HG03439 (cell line): Measurements from ENCODE around the gene XPC.
"Not testable (repeated sequence)": the region's sequence is repeated elsewhere in the genome, so short reads cannot be mapped to it uniquely, and the experiment has no call there.

Experiments
- ATAC-seq: cut with Tn5 transposase; IDR thresholded peaks from one replicate; pipeline ENCODE4 v1.9.1; 2021; ENCODE audit warnings: mild to moderate bottlenecking, moderate library complexity; ENCODE audit not compliant: unreplicated experiment

XPC gene

DNA sequence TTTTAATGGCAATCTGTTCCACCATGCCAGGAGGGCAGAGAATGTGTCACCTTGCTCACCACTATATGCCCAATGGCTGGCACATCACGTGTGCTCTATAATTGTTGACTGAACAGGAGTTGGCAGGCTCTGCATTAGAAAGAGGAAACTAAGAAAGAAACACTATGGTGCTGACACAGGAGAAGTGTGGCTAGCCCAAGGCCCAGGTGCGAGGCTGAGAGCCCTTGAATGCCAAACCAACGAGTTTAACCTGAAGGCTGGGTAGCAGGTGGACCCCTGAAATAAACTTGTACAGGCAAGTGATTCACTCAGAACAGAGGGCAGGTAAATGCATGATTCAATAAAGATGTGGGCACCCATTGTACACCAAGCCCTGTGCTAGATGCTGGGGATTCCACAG, 56.1 kb downstream of the XPC start:
- ATAC-seq: no peak

DNA sequence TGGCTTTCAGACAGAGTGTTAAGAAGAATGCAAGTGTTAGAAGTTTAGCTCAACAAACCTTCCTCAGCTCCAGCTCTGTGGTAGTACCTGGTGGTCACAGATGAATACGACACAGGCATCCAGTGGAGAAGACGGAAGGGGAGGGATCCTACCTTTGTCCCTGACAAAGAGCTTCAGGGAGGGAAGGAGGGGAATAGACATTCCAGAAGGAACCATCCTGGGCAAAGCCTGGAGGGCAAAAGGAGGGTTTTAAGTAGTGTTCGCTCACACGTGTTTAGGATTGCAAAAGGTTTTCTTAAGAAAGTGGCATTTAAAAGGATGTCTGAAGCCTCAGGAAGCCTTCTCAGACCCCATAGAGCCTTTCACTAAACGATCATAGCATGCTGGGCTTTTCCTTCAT, 56.5 kb downstream of the XPC start:
- ATAC-seq: no peak

GRCh38 chr3:14120921-14121448, 57.4 kb downstream of the XPC start:
- ATAC-seq: not testable (repeated sequence)

DNA sequence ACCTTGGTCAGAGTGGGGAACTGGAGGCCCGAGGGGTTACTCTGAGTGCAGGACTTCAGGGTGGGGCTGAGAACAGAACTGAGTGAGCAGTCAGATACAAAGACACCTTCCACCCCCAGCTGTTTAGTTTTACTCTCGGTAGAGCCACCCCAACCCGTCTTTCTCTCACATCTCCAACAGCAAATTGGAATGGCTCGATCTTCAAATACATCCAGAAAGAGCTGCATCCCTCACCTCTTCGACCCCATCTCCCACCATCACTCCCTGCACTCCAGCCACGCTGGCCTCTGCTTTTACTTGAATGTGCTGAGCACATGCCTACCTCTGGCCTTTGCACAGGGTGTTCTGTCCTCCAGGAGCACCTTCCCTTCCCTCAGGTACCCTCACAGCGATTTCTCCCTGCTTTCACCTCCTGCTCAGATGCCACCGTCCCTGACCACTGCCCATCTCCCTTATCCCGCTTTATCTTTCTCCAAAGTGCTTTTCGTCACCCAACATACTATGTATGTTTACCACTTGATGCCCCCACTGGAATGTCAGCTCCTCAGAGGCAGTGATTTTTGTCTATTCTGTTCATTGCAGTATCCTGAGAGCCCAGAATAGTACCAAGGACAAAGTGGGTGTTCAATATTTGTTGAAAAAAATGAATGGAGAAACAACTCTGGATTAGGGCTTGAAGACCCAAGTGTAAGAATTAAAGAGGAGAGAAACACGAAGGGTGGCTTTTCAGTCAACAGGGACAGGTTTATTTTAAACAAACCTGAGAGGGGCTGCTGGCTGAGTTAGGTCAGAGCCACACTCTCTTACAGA, 58.1 kb downstream of the XPC start:
- no peak for ATAC-seq

DNA sequence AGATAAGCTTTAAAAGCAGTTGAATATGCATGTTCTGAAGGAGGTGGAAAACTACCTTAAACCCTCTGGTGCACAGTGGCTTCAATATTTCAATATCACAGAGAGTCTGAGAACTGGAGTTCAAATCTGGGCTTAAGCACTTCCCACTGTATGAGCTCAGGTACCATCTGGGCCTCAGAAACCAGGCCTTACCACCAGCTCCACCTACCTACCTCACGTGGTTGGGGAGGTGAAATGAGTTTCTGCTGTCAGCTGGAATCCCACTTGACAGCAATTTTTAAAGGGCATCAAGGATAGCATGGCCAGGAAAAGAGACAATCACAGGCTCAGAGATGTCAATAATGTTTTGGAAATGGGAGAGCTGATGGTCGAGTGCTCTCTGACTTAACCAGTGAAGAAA, 58.8 kb downstream of the XPC start:
- no peak for ATAC-seq

GRCh38 chr3:14118400-14119381, 59.7 kb downstream of the XPC start:
- ATAC-seq: no peak

- no peak for ATAC-seq
These were observed 60.7 kb downstream of the XPC start for GRCh38 chr3:14117468-14118399.

GRCh38 chr3:14113965-14114635, 64.3 kb downstream of the XPC start:
- no peak for ATAC-seq

GRCh38 chr3:14110699-14111098, 67.7 kb downstream of the XPC start:
- no peak for ATAC-seq

DNA sequence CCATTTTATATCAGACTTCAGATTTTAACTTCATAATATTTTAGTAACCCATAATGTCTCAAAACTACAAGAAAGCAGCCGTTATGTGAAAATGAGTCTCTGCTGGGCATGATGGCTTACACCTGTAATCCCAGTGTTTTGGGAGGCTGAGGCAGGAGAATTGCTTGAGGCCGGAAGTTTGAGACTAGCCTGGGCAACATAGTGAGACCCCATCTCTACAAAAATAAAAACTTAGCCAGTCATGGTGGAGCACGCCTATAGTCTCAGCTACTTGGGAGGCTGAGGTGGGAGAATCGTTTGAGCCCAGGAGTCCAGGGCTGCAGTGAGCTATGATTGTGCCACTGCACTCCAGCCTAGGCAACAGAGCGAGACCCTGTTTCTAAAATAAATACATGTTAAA, 68.6 kb downstream of the XPC start:
- not testable (repeated sequence) for ATAC-seq

DNA sequence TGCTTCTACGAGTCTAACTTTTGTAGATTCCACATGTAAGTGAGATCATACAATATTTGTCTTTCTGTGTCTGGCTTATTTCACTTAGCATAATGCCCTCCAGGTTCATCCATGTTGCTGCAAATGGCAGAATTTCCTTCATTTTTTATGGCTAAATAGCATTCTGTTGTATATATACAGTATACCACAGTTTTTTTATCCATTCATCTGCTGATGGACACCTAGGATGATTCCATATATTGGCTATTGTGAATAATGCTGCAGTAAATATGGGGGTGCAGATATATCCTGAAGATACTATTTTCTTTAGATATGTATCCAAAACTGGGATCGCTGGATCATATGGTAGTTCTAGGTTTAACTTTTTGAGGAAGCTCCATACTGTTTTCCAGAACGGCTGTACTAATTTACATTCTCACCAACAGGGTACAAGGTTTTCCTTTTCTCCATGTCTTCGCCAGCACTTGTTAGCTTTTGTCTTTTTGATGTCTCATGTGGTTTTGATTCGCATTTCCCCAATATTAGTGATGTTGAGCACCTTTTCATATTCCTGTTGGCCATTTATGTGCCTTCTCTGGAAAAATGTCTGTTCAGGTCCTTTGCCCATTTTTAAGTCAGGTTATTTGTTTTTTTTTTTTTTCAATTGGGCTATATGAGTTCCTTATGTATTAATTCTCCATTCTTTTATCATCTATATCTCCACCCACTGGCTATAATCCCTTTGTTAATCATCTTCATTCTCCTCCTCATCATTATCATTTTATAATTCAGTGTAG, 80.6 kb downstream of the XPC start:
- no peak for ATAC-seq

DNA sequence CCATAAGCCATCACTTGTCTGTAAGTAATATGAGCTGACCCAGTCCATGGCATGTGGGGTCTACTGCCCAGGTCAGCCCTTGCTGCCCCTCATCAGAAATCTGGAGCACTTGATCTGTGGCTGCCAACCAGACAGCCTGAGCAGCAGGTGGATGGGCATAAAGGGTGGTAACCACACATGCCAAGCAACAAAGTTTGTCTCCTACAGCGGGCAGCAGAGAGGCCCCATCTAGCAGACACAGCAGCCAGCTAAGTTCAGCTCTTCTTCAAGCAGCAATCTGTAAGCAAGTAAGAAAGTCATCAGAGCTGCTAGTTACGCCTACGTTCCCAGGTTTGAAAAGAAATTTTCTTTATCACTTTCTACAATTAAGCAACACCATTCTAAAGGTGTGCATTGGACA, 81.7 kb downstream of the XPC start:
- no peak for ATAC-seq
